HL-60/S4 treated with phorbol 12-myristate 13-acetate at 8.2 ng/mL for 4 days and 3 days (cell line): Measurements from ENCODE around the gene PRKAR2B.

Source experiments
- in situ Hi-C: fragments of 300-500 bp; cut with MboI; formaldehyde crosslinking; loops from 2 replicates; pipeline ENCODE4 v1.15.0; 2022; ENCODE audit warnings: low sequenced_read_pairs

PRKAR2B gene

GRCh38 chr7:107115114-107115513 is 70.6 kb downstream of the PRKAR2B start:
- in situ Hi-C loops = no loop called here

DNA sequence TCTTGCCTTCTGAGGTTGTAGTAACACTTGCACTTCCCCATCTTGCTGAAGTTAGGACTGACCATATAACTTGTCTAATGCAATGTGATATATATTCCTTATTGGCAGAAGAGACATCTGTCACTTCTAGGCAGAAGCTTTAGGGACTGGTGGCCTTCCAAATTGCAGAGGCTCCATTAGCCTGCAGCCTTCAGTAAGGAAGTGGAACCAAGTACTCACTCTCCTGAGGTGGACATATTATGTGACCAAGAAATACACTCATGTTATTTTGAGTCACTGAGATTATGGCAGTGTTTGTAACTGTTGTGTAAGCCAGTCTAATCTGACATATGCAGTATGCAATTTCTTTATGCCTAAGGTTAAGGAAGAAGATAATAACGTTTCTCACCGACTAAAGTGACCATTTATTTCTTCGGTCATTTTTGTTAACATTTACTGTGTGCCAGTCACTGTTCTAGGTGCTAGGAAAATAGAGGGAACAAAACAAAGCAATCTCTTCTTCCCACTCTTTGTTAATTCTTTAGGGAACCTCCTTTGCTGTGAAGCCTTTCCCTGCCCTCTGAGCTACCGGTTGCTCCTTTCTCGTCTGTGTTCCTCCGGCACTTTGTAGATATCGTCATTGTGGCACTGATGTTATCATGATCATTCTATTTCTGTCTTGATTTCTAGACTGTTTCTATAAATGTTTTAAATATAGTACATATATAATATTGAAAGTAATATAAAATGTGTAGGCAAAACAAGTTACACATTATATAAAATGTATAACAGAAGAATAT is 71.4 kb downstream of the PRKAR2B start:
- in situ Hi-C loops = no loop called here

GRCh38 chr7:107118109-107118900 is 73.8 kb downstream of the PRKAR2B start:
- in situ Hi-C loops = no loop called here

- in situ Hi-C loops = no loop called here
These were observed 75.0 kb downstream of the PRKAR2B start for GRCh38 chr7:107119376-107120105.

- in situ Hi-C loops = no loop called here
These were observed 78.0 kb downstream of the PRKAR2B start for GRCh38 chr7:107122486-107122911.

DNA sequence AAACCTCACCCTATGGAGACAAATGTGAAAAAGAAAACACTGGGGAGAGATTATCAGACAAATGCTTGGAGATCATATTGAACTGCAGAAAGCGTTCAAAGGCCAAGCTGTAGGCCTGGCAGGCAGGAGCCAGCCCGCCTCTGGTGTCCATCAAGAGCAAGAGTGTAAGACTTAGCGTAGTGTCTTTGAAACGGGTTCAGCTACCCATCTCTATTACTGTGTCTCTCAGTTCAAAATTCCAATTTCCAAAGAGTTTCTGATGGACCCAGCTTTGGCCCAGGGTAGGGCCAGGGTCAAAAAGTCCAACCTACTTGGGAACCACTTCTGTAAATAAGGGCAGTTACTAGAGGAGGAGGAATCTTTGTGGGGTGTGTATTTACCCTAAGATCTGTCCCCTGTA is 78.9 kb downstream of the PRKAR2B start:
- in situ Hi-C loops = no loop called here

- in situ Hi-C loops = loop anchor here (25.0 kb wide), 1 partner anchor 163 kb away; no protein-coding TSS in a partner anchor
These were observed 81.0 kb downstream of the PRKAR2B start for GRCh38 chr7:107125475-107125874.

DNA sequence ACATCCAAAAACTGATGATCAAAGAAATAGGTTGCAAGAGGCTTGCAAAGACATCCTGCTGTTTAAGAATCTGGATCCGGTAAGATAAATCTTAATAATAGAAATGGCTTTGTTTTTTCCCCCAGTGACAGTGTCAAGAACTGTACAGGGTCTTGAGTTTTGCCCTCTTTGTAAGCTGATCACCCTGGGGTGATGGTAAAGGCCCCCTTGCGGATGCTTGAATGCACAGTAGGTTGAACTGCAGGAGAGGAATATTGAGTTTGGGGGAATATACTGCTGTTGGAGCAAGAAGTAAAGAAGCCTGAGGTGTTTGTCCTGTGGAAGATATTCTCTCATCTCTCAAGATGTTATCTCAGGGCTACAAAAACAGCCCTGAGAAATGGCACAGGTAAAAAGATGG is 83.7 kb downstream of the PRKAR2B start:
- in situ Hi-C loops = loop anchor here (25.0 kb wide), 1 partner anchor 166 kb away; no protein-coding TSS in a partner anchor

- in situ Hi-C loops = loop anchor here (25.0 kb wide), 1 partner anchor 166 kb away; no protein-coding TSS in a partner anchor
These were observed 84.2 kb downstream of the PRKAR2B start for GRCh38 chr7:107128748-107129147.

DNA sequence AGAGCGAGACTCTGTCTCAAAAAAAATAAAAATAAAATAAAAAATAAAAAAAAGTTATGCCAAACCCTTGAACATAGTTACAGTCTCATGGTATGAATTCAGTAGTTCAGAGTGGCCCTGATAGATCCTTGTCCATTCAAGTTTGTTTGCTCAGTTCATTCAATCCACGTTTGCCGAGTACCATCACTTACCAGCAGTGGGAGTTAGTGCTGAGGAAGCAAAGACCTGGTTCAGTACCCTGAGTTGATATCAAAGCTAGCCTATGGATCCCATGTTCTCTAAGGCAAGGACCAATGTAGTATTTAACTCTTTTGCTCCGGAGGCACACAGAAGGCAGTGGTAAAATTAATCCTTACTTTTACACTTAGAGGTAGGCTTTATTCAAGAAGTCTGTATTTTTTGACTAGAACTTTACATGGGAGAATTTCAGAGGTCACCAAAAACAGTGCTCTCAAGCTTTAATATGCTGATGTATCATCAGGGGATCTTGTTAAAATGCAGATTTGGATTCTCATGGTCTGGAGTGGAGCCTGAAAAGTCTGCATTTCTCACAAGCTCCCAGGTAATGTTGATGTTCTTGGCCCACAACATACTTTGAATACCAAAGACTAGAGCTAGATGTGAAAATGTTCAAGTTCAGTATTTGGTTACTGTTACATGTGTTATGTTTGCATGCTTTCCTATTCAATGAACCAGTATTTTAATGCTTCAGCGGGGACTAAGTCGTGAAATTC is 86.1 kb downstream of the PRKAR2B start:
- in situ Hi-C loops = loop anchor here (25.0 kb wide), 1 partner anchor 168 kb away; no protein-coding TSS in a partner anchor

GRCh38 chr7:107133396-107133795 is 88.9 kb downstream of the PRKAR2B start:
- in situ Hi-C loops = loop anchor here (25.0 kb wide), 1 partner anchor 171 kb away; no protein-coding TSS in a partner anchor

GRCh38 chr7:107138696-107139420 is 94.4 kb downstream of the PRKAR2B start:
- in situ Hi-C loops = loop anchor here (25.0 kb wide), 1 partner anchor 177 kb away; no protein-coding TSS in a partner anchor

GRCh38 chr7:107143875-107144274 is 99.4 kb downstream of the PRKAR2B start:
- in situ Hi-C loops = loop anchor here (10.0 to 25.0 kb wide), 2 partner anchors 182 to 349 kb away; no protein-coding TSS in a partner anchor

DNA sequence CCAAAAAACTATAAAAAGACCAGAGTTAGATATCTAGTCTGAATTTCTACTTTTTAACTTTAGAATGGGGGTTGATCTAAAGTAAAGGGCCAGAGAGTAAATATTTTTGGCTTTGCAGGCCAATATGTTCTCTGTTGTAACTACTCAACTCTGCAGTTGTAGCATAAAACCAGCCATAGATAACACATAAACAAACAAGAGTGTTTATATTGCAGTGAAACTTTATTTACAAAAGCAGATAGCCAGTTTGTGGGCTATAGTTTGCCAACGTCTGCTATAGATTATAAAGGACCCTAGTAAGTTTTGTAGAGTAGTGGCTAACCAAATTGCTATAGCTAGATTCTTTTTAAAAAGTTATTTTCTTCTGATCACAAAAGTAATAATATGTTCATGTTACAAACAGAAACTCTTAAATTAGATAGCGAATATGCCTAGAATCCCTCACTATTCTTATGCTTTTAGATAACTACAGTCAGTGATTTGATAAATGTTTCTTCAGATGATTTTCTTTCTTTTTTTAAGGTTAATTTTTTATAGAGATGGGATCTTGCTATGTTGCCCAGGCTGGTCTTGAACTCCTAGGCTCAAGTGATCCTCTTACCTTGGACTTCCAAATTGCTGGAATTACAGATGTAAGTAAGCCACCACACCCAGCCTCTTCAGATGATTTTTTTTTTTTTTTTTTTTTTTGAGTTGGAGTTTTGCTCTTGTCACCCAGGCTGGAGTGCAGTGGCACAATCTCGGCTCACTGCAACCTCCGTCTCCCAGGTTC is 100.7 kb downstream of the PRKAR2B start:
- in situ Hi-C loops = loop anchor here (10.0 to 25.0 kb wide), 2 partner anchors 183 to 350 kb away; no protein-coding TSS in a partner anchor

- in situ Hi-C loops = loop anchor here (10.0 to 25.0 kb wide), 2 partner anchors 185 to 353 kb away; no protein-coding TSS in a partner anchor
These were observed 103.2 kb downstream of the PRKAR2B start for GRCh38 chr7:107147464-107148393.

DNA sequence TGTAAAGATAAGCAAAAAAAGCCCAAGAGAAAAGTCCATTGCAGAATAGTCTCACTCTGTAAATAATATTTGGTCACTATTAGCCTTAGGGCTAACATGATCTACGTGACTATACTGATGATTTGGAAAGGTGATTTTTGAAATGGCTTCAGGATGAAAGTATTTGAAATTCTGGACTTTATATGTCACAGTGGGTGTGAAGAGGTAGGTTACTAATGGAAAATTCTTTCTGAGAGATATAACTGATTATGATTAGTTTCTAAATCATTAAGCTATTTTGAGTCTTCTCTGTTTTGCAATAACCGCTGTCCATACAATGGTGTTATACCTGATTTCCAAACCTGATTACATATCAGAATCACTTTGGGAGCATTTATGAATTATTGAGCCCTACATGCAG is 104.2 kb downstream of the PRKAR2B start:
- in situ Hi-C loops = loop anchor here (10.0 to 25.0 kb wide), 2 partner anchors 186 to 354 kb away; no protein-coding TSS in a partner anchor

- in situ Hi-C loops = loop anchor here (10.0 to 25.0 kb wide), 2 partner anchors 188 to 355 kb away; no protein-coding TSS in a partner anchor
These were observed 105.4 kb downstream of the PRKAR2B start for GRCh38 chr7:107149863-107150262.
